Fibroblast of lung (primary cell): ENCODE measurements around the gene RTP1.

ENCODE experiments used
- EZH2 ChIP-seq: IDR thresholded peaks from 2 replicates; pipeline ENCODE4 v1.5.1; 2012; ENCODE audit warnings: low read length, control low read depth, mild to moderate bottlenecking; ENCODE audit errors: missing control alignments
- TF ChIP-seq, protein P1 (sequence below), 2 donors: IDR thresholded peaks in 1 of 2; conservative IDR thresholded peaks in 1 of 2; 1 replicate in 1 of 2; 2 replicates in 1 of 2; pipeline ENCODE4 v1.5.1; 2011 to 2012; ENCODE audit warnings: low read length in 2 of 2, control low read depth in 1 of 2, inconsistent platforms in 1 of 2, low read depth in 1 of 2, mild to moderate bottlenecking in 1 of 2

DNA sequence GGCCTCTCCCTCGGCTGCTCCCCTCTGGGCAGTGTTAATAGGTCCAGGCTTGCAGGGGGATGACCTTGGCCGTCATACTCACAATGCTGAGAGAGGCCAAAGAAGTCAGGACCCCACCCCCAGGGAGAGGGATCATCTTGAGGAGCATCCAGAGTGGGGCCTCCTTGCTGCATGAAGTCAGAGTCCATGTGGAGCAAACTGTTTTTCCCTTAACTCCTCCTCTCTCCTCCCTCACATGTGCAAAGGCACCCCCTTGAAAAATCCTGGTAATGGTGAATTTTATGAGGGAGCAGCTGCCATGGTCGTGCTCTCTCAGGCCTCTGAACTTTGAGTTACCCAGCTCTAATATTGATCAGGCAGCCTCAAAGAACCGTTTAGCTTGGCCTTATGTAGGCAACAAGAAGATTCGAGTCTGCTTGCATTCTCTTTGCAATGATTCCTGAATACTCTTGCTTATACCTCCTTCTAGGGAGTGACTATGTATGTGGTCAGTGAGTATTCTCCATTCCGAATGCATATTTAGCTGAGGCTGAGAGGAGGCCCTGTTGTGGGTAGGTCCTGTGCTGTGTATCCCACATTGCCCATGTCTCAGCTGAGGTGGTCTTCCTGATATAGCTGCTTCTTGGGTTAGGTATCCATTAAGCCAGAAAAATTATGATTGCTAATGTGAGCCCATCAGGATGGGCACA is 34.9 kb upstream of the RTP1 start:
- TF ChIP-seq EZH2: no peak
- TF ChIP-seq, protein P1, sequence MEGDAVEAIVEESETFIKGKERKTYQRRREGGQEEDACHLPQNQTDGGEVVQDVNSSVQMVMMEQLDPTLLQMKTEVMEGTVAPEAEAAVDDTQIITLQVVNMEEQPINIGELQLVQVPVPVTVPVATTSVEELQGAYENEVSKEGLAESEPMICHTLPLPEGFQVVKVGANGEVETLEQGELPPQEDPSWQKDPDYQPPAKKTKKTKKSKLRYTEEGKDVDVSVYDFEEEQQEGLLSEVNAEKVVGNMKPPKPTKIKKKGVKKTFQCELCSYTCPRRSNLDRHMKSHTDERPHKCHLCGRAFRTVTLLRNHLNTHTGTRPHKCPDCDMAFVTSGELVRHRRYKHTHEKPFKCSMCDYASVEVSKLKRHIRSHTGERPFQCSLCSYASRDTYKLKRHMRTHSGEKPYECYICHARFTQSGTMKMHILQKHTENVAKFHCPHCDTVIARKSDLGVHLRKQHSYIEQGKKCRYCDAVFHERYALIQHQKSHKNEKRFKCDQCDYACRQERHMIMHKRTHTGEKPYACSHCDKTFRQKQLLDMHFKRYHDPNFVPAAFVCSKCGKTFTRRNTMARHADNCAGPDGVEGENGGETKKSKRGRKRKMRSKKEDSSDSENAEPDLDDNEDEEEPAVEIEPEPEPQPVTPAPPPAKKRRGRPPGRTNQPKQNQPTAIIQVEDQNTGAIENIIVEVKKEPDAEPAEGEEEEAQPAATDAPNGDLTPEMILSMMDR (conservative IDR thresholded peaks at IDR 0.05 in 1 of 2, IDR thresholded peaks at IDR 0.05 in 1 of 2; ENCODE audit: low read depth in 1 of 2, low read length in 2 of 2): no peak
